Small intestine (tissue), 7 donors: ENCODE data around the gene ZNF562. TPM values are rescaled to one million over a fixed set of nuclear protein-coding genes. Genes with fewer than 3 reads are reported as not detected.
A peak's percentile ranks its signal among the peaks of the same experiment; 100 is the strongest.
"Not testable (repeated sequence)": the region's sequence is repeated elsewhere in the genome, so short reads cannot be mapped to it uniquely, and the experiment has no call there.

Experiments
- DNase-seq, 2 donors: peaks; one replicate each; pipeline versions ENCODE4 v3.0.0 to v3.0.0-alpha.2; 2013
- FAIRE-seq: peaks from 2 replicates; lab custom pipeline; 2012; peaks lifted over from hg19 to GRCh38; lab: Jason Lieb, UNC
- H3K27ac ChIP-seq, 3 donors: one replicate each; pipeline ENCODE4 v1.5.1; 2013; ENCODE audit warnings: low read length in 2 of 3, mild to moderate bottlenecking in 2 of 3, control low read depth in 1 of 3, inconsistent platforms in 1 of 3, low read depth in 1 of 3, moderate library complexity in 1 of 3
- H3K27me3 ChIP-seq, 3 donors: one replicate each; pipeline ENCODE4 v1.6.1; 2013; ENCODE audit warnings: low read length in 3 of 3, inconsistent platforms in 1 of 3; ENCODE audit not compliant: control insufficient read depth in 3 of 3, insufficient read depth in 3 of 3
- H3K36me3 ChIP-seq, 3 donors: one replicate each; pipeline ENCODE4 v1.6.1; 2013; ENCODE audit warnings: low read length in 3 of 3, inconsistent platforms in 1 of 3, low read depth in 1 of 3, mild to moderate bottlenecking in 1 of 3, moderate library complexity in 1 of 3; ENCODE audit not compliant: control insufficient read depth in 3 of 3, insufficient read depth in 2 of 3
- H3K4me1 ChIP-seq, 3 donors: one replicate each; pipeline ENCODE4 v1.6.1; 2013; ENCODE audit warnings: low read length in 2 of 3, inconsistent platforms in 1 of 3, low read depth in 1 of 3, mild to moderate bottlenecking in 1 of 3, moderate library complexity in 1 of 3; ENCODE audit not compliant: control insufficient read depth in 3 of 3, insufficient read depth in 2 of 3
- H3K4me3 ChIP-seq, 3 donors: one replicate each; pipeline ENCODE4 v1.5.1; 2013; ENCODE audit warnings: low read length in 3 of 3, control low read depth in 1 of 3, inconsistent platforms in 1 of 3, low read depth in 1 of 3, mild to moderate bottlenecking in 1 of 3, moderate library complexity in 1 of 3
- H3K9me3 ChIP-seq, 2 donors: one replicate each; pipeline ENCODE4 v1.6.1; 2013; ENCODE audit warnings: low read depth in 1 of 2, low read length in 1 of 2; ENCODE audit not compliant: control insufficient read depth in 2 of 2, insufficient read depth in 1 of 2
- WGBS, 3 donors: extraction: QIAGEN DNeasy Blood & Tissue Kit; methylation state at CpG; one replicate each; pipeline ENCODE4 v1.1.7; 2013; 5-methylcytosine and 5-hydroxymethylcytosine counted together
- polyA plus RNA-seq, 4 donors: library from polyadenylated mRNA; stranded (reverse) in 3 of 4; unstranded in 1 of 4; fragments of 200-250 nt in 3 of 4; fragments of 120-200 nt in 1 of 4; gene quantifications; one replicate each; pipeline versions ENCODE4 v1.2.1 to v1.2.3, GENCODE V29; 2013
- donor health status: healthy with polysubstance abuse.
- donor health status: control.
- donor health status: control.
- donor health status: Bipolar disorder and iron deficiency.
- donor health status: healthy.

The ZNF562 gene
- polyA plus RNA-seq, 4 donors, result 2.4 to 15.3 (median 7.4) TPM

- no peaks in the 10 kb centered on the region for H3K4me1 ChIP-seq
- H3K36me3 ChIP-seq, result peaks cover 0 to 19% (median 2%) of the 10 kb centered on the region in 3 donors
- no peak overlapping the region for H3K4me3 ChIP-seq
- no peak overlapping the region for H3K27ac ChIP-seq
- FAIRE-seq, result no peak
- H3K9me3 ChIP-seq, result peaks cover 0 to 48% of the 10 kb centered on the region in 2 donors
- no peak for DNase-seq
- no peaks in the 10 kb centered on the region for H3K27me3 ChIP-seq
- WGBS, 3 donors, result 91 to 94% (median 93%) methylated on average over 3 of the region's 3 CpGs
Observed at GRCh38 chr19:9667898-9668297, 7.0 kb downstream of the ZNF562 start.

- peaks cover 21 to 50% (median 43%) of the 10 kb centered on the region in 3 donors for H3K36me3 ChIP-seq
Observed at GRCh38 chr19:9658769-9659168, 16.1 kb downstream of the ZNF562 start.

GRCh38 chr19:9653066-9653555 lies 21.8 kb downstream of the ZNF562 start:
- not testable (repeated sequence) for H3K4me3 ChIP-seq

More at GRCh38 chr19:9658769-9659168, 16.1 kb downstream of the ZNF562 start:
- Histone ChIP-seq H3K9me3 (peaks cover 2 to 46% of the 10 kb centered on the region in 2 donors), H3K4me3 (no peak overlapping the region), H3K27me3 (no peaks in the 10 kb centered on the region), H3K27ac (no peak overlapping the region), H3K4me1 (no peaks in the 10 kb centered on the region)
- 90 to 97% (median 93%) methylated on average over 2 of the region's 2 CpGs for WGBS, 3 donors
- no peak for DNase-seq
- FAIRE-seq, result no peak

GRCh38 chr19:9651464-9651863 lies 23.4 kb downstream of the ZNF562 start:
- DNase-seq, H3K4me1 ChIP-seq, H3K4me3 ChIP-seq, FAIRE-seq, H3K27me3 ChIP-seq, H3K27ac ChIP-seq: not testable (repeated sequence)
- WGBS, 3 donors, result 96 to 98% (median 98%) methylated on average over 3 of the region's 3 CpGs
- peaks cover 32 to 54% (median 46%) of the 10 kb centered on the region in 3 donors for H3K36me3 ChIP-seq
- peaks cover 4 to 69% of the 10 kb centered on the region in 2 donors for H3K9me3 ChIP-seq

More at GRCh38 chr19:9653066-9653555, 21.8 kb downstream of the ZNF562 start:
- 98% methylated on average over 5 of the region's 5 CpGs for WGBS, 3 donors
- FAIRE-seq, H3K4me1 ChIP-seq, DNase-seq, H3K27ac ChIP-seq, H3K27me3 ChIP-seq: not testable (repeated sequence)
- Histone ChIP-seq H3K9me3 (peaks cover 4 to 57% of the 10 kb centered on the region in 2 donors), H3K36me3 (peaks cover 30 to 56% (median 53%) of the 10 kb centered on the region in 3 donors)

- WGBS, 3 donors, result 84 to 96% (median 89%) methylated on average over 5 of the region's 5 CpGs
- Histone ChIP-seq H3K9me3 (peaks cover 4 to 58% of the 10 kb centered on the region in 2 donors), H3K27ac (no peak overlapping the region), H3K27me3 (no peaks in the 10 kb centered on the region), H3K4me1 (no peaks in the 10 kb centered on the region), H3K4me3 (no peak overlapping the region), H3K36me3 (peaks cover 24 to 44% (median 38%) of the 10 kb centered on the region in 3 donors)
- DNase-seq, result no peak
- no peak for FAIRE-seq
Observed at GRCh38 chr19:9650345-9650744, 24.6 kb downstream of the ZNF562 start.

- Histone ChIP-seq H3K9me3 (peaks cover 2 to 37% of the 10 kb centered on the region in 2 donors), H3K4me3 (no peak overlapping the region), H3K27ac (no peak overlapping the region), H3K36me3 (peaks cover 2 to 22% (median 10%) of the 10 kb centered on the region in 3 donors), H3K4me1 (no peaks in the 10 kb centered on the region), H3K27me3 (no peaks in the 10 kb centered on the region)
- 91 to 94% (median 93%) methylated on average over 1 of the region's 1 CpG for WGBS, 3 donors
- no peak for FAIRE-seq
- no peak for DNase-seq
Observed at GRCh38 chr19:9645472-9645871, 29.4 kb downstream of the ZNF562 start.

- no peaks in the 10 kb centered on the region for H3K27me3 ChIP-seq
- H3K36me3 ChIP-seq, result peaks cover 2 to 19% (median 5%) of the 10 kb centered on the region in 3 donors
- WGBS, 3 donors, result 90 to 93% (median 93%) methylated on average over 4 of the region's 4 CpGs
- DNase-seq (no peak), FAIRE-seq (no peak)
- no peak overlapping the region for H3K4me3 ChIP-seq
- no peaks in the 10 kb centered on the region for H3K4me1 ChIP-seq
- no peak overlapping the region for H3K27ac ChIP-seq
- peaks cover 0 to 34% of the 10 kb centered on the region in 2 donors for H3K9me3 ChIP-seq
Observed at GRCh38 chr19:9644472-9644871, 30.4 kb downstream of the ZNF562 start.

- 88 to 94% (median 92%) methylated on average over 6 of the region's 6 CpGs for WGBS, 3 donors
- no peak for FAIRE-seq
- Histone ChIP-seq H3K27ac (no peak overlapping the region), H3K4me1 (no peaks in the 10 kb centered on the region), H3K36me3 (peaks cover 0 to 6% (median 3%) of the 10 kb centered on the region in 3 donors), H3K4me3 (no peak overlapping the region), H3K27me3 (no peaks in the 10 kb centered on the region), H3K9me3 (peaks cover 0 to 16% of the 10 kb centered on the region in 2 donors)
- peak in 1 of 2 donors; percentile 8 for DNase-seq
Observed at GRCh38 chr19:9641810-9642209, 33.1 kb downstream of the ZNF562 start.
